ENCODE data around the gene NSG2.

NSG2 gene

GRCh38 chr5:174115226-174115625 is 69.7 kb downstream of the NSG2 start:
- Histone ChIP-seq H3K27me3 (ENCODE audit: insufficient read depth, poor library complexity, severe bottlenecking) (no peaks in the 10 kb centered on the region), H3K27ac (replicated peaks) (no peak overlapping the region), H3K4me3 (replicated peaks; ENCODE audit: insufficient read depth, low read length) (no peak overlapping the region)
- TF ChIP-seq, protein P1, sequence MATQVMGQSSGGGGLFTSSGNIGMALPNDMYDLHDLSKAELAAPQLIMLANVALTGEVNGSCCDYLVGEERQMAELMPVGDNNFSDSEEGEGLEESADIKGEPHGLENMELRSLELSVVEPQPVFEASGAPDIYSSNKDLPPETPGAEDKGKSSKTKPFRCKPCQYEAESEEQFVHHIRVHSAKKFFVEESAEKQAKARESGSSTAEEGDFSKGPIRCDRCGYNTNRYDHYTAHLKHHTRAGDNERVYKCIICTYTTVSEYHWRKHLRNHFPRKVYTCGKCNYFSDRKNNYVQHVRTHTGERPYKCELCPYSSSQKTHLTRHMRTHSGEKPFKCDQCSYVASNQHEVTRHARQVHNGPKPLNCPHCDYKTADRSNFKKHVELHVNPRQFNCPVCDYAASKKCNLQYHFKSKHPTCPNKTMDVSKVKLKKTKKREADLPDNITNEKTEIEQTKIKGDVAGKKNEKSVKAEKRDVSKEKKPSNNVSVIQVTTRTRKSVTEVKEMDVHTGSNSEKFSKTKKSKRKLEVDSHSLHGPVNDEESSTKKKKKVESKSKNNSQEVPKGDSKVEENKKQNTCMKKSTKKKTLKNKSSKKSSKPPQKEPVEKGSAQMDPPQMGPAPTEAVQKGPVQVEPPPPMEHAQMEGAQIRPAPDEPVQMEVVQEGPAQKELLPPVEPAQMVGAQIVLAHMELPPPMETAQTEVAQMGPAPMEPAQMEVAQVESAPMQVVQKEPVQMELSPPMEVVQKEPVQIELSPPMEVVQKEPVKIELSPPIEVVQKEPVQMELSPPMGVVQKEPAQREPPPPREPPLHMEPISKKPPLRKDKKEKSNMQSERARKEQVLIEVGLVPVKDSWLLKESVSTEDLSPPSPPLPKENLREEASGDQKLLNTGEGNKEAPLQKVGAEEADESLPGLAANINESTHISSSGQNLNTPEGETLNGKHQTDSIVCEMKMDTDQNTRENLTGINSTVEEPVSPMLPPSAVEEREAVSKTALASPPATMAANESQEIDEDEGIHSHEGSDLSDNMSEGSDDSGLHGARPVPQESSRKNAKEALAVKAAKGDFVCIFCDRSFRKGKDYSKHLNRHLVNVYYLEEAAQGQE (IDR thresholded peaks at IDR 0.05; ENCODE audit: insufficient replicate concordance, low read depth), result no peak
- TF ChIP-seq CTCF (IDR thresholded peaks at IDR 0.05; ENCODE audit: insufficient read depth, low read length) (no peak), GABPA (IDR thresholded peaks at IDR 0.05; ENCODE audit: low read depth) (no peak), POLR2AphosphoS5 (IDR thresholded peaks at IDR 0.05; ENCODE audit: low read depth) (no peak), SPI1 (IDR thresholded peaks at IDR 0.05; ENCODE audit: borderline replicate concordance, low read depth) (no peak)
- DNase-seq (ENCODE audit: low read depth in 1 of 2, low spot score in 1 of 2), result no peak

DNA sequence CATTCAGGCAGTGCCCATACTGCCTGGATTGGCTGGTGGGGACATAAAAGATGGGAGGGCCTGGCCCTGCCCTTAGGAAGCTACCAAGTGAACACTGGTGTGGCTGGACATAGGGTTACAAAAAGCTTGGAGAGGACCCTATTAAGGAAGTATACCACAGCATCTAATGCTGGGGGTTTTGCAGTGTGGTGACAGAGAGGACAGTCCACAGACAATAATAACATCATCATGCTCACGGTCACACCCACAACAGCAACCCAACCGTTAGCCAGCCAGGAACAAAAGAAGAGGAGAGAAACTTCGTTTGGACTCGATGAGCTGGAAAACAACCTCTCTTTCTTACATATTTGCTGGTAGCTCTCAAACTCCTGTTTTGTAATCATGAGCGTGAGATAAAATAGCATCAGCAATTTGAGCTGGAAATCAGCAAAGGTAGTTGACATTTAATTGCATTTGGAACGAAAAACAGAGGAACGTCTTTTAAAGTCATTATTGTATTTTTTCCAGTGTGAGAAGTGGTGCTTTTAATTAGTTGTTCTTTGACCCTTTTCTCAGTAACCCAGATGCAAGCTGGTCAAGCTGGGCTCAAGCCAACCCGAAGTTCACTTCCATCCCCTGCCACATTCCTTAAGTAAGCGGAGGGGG is 73.4 kb downstream of the NSG2 start:
- no peak for DNase-seq (ENCODE audit: low read depth in 1 of 2, low spot score in 1 of 2)
- TF ChIP-seq POLR2AphosphoS5 (IDR thresholded peaks at IDR 0.05; ENCODE audit: low read depth), result no peak
- TF ChIP-seq SPI1 (IDR thresholded peaks at IDR 0.05; ENCODE audit: borderline replicate concordance, low read depth), result no peak
- TF ChIP-seq, protein P1 (IDR thresholded peaks at IDR 0.05; ENCODE audit: insufficient replicate concordance, low read depth), result no peak
- TF ChIP-seq CTCF (IDR thresholded peaks at IDR 0.05; ENCODE audit: insufficient read depth, low read length), result no peak
- TF ChIP-seq GABPA (IDR thresholded peaks at IDR 0.05; ENCODE audit: low read depth), result no peak
- no peaks in the 10 kb centered on the region for H3K27me3 ChIP-seq (ENCODE audit: insufficient read depth, poor library complexity, severe bottlenecking)
- no peak overlapping the region for H3K27ac ChIP-seq (replicated peaks)
- no peak overlapping the region for H3K4me3 ChIP-seq (replicated peaks; ENCODE audit: insufficient read depth, low read length)

DNA sequence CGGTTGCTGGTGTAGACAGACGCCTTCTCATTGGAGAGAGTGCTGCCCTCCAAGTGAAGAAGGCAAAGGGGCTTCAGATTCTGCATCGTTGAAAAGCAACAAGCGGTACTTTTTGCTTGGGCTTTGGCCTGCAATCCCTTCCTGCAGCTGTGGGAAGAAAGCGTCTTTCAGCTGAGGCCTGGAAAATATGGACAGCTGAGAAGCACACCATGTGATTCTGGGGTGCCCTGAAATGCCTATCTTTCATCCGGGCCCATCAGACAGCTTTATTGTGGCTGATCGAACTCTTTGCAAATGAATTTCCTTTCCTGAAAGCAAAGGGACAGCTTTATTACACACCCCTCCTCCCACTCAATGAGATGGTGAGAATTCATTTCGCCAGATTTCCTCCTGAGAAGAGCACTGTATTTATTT is 74.0 kb downstream of the NSG2 start:
- Histone ChIP-seq H3K27me3 (ENCODE audit: insufficient read depth, poor library complexity, severe bottlenecking) (no peaks in the 10 kb centered on the region), H3K27ac (replicated peaks) (no peak overlapping the region), H3K4me3 (replicated peaks; ENCODE audit: insufficient read depth, low read length) (no peak overlapping the region)
- DNase-seq (ENCODE audit: low read depth in 1 of 2, low spot score in 1 of 2), result no peak
- TF ChIP-seq GABPA (IDR thresholded peaks at IDR 0.05; ENCODE audit: low read depth) (no peak), SPI1 (IDR thresholded peaks at IDR 0.05; ENCODE audit: borderline replicate concordance, low read depth) (no peak), POLR2AphosphoS5 (IDR thresholded peaks at IDR 0.05; ENCODE audit: low read depth) (no peak), CTCF (IDR thresholded peaks at IDR 0.05; ENCODE audit: insufficient read depth, low read length) (no peak)
- TF ChIP-seq, protein P1 (IDR thresholded peaks at IDR 0.05; ENCODE audit: insufficient replicate concordance, low read depth), result no peak

Data from HL-60 (cell line).